ENCODE data around the gene ISCA2. TPM values are rescaled to one million over a fixed set of nuclear protein-coding genes. Genes with fewer than 3 reads are reported as not detected.

Gene ISCA2
- total RNA-seq, 1 experiment from 2014 or later, result 37.5 TPM

DNA sequence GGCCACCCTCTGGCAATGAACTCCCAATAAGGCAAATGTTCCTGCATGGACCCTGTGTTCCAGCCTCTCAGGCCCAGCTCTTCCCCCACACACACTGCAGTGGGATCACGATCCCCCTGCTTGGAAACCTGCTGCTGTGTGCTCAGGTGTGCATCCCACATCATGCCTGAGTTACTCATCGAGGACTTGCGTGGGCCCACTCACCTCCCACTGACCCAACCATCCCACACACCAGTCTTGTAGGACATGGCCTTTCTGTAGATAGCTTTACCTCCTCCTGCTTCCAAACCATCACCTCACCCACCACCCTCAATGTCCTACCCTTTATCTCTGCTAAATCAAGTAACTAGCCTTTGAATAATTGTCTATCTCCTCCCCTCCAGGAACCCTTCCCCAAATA is 25.1 kb upstream of the ISCA2 start:
- Histone ChIP-seq H2AFZ (ENCODE audit: low read length) (no peak overlapping the region), H3K27me3 (ENCODE audit: insufficient read depth, low read length) (no peaks in the 10 kb centered on the region), H4K5ac (ENCODE audit: insufficient read length, low read depth, low read length) (no peak overlapping the region), H2AK5ac (ENCODE audit: insufficient read length, low read length) (no peak overlapping the region), H3K27ac (ENCODE audit: insufficient read length, low read depth, low read length) (no peak overlapping the region), H3K23me2 (ENCODE audit: insufficient read length, low read depth, low read length, poor library complexity, severe bottlenecking) (no peaks in the 10 kb centered on the region), H3T11ph (ENCODE audit: low read length) (no peak overlapping the region), H3K14ac (ENCODE audit: insufficient read depth, low read length) (no peak overlapping the region), H3K4ac (ENCODE audit: low read depth, low read length) (no peak overlapping the region), H3K4me1 (ENCODE audit: insufficient read depth, low read length) (no peaks in the 10 kb centered on the region), H3K9ac (ENCODE audit: extremely low read depth, insufficient read length, low read length) (no peak overlapping the region), H4K91ac (ENCODE audit: insufficient read length, low read depth, low read length) (no peak overlapping the region), H3K56ac (ENCODE audit: insufficient read length, low read depth, low read length) (no peak overlapping the region), H3K79me1 (ENCODE audit: insufficient read depth, low read depth, low read length, poor library complexity, severe bottlenecking) (no peaks in the 10 kb centered on the region), H2BK15ac (ENCODE audit: low read depth, low read length) (no peak overlapping the region), H2BK12ac (ENCODE audit: insufficient read length, low read depth, low read length) (no peak overlapping the region), H4K20me1 (ENCODE audit: control insufficient read depth, insufficient read depth, insufficient read length) (no peaks in the 10 kb centered on the region), H2BK120ac (ENCODE audit: low read depth, low read length, poor library complexity, severe bottlenecking) (no peak overlapping the region), H3K79me2 (ENCODE audit: insufficient read depth, low read length) (no peaks in the 10 kb centered on the region), H3K23ac (ENCODE audit: insufficient read length, low read depth, low read length) (no peak overlapping the region), H4K8ac (replicated peaks; ENCODE audit: insufficient read length, low read depth, low read length) (no peak overlapping the region), H3K18ac (ENCODE audit: insufficient read length, low read depth, low read length) (no peak overlapping the region), H2BK5ac (ENCODE audit: insufficient read length, low read length) (no peak overlapping the region), H3K4me2 (ENCODE audit: insufficient read depth, insufficient read length, low read length) (no peak overlapping the region), H3K9me3 (ENCODE audit: control insufficient read depth, low read depth, low read length) (no peaks in the 10 kb centered on the region), H2BK20ac (ENCODE audit: low read depth, low read length, poor library complexity, severe bottlenecking) (no peak overlapping the region)
- Mint-ChIP-seq H3K9me3 (no peaks in the 10 kb centered on the region), H3K27me3 (ENCODE audit: low read depth) (no peaks in the 10 kb centered on the region), H3K36me3 (ENCODE audit: insufficient read depth in 1 of 3, low read depth in 3 of 3) (peaks cover 3 to 16% (median 6%) of the 10 kb centered on the region in 3 experiments; a peak in 6 of 7 replicates), H3K27ac (peak overlapping the region; percentile 7 to 64 (median 11); a peak in 4 of 7 replicates), H3K4me3 (no peak overlapping the region), H3K4me1 (peaks cover 2 to 11% of the 10 kb centered on the region in 2 experiments)
- no CpG with 5 or more reads among the region's 3 CpGs for WGBS (ENCODE audit: extremely low coverage, insufficient read length, low lambda C conversion rate)
- no peak for DNase-seq
- TF ChIP-seq, protein P1, sequence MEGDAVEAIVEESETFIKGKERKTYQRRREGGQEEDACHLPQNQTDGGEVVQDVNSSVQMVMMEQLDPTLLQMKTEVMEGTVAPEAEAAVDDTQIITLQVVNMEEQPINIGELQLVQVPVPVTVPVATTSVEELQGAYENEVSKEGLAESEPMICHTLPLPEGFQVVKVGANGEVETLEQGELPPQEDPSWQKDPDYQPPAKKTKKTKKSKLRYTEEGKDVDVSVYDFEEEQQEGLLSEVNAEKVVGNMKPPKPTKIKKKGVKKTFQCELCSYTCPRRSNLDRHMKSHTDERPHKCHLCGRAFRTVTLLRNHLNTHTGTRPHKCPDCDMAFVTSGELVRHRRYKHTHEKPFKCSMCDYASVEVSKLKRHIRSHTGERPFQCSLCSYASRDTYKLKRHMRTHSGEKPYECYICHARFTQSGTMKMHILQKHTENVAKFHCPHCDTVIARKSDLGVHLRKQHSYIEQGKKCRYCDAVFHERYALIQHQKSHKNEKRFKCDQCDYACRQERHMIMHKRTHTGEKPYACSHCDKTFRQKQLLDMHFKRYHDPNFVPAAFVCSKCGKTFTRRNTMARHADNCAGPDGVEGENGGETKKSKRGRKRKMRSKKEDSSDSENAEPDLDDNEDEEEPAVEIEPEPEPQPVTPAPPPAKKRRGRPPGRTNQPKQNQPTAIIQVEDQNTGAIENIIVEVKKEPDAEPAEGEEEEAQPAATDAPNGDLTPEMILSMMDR (conservative IDR thresholded peaks at IDR 0.05), result no peak
